Measurements from ENCODE around the gene VGLL4.

The VGLL4 gene

DNA sequence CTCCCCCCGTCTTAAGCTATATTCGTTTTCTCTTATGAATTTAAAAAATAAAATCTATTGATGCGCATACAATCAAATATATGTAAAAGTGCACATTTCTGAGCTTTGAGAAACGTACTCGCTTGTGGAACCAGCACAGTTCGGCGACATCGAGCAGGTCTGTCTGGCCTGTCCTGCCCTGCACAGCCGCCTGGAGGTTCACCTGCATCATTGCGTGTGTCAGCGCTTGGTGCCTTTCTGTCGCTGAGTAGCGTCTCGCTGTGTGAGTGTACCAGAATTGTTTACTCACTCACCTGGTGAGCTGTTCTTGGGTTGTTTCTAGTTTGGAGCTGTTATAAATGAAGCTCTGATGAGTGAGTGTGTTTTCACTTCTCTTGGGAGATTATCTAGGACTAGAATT, 104.0 kb downstream of the VGLL4 start:
- TF ChIP-seq, protein P1, sequence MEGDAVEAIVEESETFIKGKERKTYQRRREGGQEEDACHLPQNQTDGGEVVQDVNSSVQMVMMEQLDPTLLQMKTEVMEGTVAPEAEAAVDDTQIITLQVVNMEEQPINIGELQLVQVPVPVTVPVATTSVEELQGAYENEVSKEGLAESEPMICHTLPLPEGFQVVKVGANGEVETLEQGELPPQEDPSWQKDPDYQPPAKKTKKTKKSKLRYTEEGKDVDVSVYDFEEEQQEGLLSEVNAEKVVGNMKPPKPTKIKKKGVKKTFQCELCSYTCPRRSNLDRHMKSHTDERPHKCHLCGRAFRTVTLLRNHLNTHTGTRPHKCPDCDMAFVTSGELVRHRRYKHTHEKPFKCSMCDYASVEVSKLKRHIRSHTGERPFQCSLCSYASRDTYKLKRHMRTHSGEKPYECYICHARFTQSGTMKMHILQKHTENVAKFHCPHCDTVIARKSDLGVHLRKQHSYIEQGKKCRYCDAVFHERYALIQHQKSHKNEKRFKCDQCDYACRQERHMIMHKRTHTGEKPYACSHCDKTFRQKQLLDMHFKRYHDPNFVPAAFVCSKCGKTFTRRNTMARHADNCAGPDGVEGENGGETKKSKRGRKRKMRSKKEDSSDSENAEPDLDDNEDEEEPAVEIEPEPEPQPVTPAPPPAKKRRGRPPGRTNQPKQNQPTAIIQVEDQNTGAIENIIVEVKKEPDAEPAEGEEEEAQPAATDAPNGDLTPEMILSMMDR (IDR thresholded peaks at IDR 0.05; ENCODE audit: low read depth, low read length), result no peak
- H3K4me3 ChIP-seq (ENCODE audit: low read depth, low read length), result no peak overlapping the region

DNA sequence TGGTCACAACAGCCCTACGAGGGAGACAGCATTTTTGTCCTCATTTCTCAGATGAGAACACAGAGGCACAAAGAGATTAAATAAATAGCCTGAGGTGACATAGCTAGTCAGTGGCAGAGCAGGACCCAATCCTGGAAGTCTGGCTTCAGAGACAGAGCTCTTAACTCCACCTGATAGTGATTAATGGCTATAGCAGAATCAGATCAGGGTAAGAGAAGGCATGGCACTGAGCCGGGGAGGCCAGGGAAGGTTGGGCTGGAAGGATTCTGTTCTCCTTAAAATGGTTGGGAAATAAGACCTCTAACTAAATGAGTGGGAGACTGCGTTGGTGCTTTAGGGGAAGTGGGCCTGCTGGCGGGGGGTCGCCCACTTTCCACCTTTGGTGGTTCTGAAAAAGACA, 104.5 kb downstream of the VGLL4 start:
- no peak overlapping the region for H3K4me3 ChIP-seq (ENCODE audit: low read depth, low read length)
- TF ChIP-seq, protein P1 (IDR thresholded peaks at IDR 0.05; ENCODE audit: low read depth, low read length), result no peak

DNA sequence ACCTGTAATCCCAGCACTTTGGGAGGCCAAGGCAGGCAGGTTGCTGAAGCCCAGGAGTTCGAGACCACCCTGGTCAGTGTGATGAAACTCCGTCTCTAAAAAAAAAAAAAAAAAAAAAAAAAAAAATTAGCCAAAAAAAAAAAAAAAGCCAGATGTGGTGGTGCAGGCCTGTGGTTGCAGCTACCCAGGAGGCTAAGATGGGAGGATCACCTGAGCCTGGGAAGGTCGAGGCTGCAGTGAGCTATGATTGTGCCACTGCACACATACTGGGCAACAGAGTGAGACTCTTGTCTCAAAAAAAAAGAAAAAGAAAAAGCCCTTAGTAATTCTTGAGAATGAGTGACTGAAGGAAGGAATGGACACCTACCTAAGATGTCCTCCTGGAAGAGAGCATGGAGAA, 105.1 kb downstream of the VGLL4 start:
- no peak overlapping the region for H3K4me3 ChIP-seq (ENCODE audit: low read depth, low read length)
- TF ChIP-seq, protein P1 (IDR thresholded peaks at IDR 0.05; ENCODE audit: low read depth, low read length), result no peak

DNA sequence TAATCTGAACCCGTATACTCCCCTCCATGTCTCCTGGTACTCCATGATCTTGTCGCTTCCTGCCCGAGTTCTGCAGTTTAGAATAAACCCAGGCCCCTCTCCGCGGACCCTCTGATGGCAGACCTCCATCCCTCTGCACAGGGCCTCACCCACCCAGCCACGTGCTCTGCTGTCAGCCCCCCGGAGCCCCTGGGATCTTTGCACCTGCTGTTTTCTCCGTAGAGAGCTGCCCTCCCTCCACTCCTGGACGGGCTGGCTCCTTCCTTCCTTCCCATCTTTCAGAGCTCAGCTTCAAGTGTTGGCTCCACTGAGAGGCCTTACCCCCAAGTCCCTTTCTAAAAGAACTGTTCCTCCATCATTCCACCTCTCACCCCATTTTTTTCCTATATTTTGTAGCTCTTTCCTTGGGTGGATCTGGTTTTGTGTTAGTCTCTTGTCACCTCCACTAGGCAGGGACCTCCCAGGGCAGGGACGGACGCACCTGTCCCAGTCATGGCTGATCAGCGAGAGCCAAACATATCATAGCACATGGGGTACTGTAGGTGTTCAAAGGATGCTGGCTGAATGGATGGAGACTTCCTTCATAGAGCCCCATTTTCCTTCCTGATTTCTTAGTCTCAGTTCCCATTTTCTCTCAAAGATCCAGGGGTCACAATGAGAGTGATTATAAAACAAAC, 106.6 kb downstream of the VGLL4 start:
- H3K4me3 ChIP-seq (ENCODE audit: low read depth, low read length), result no peak overlapping the region
- TF ChIP-seq, protein P1 (IDR thresholded peaks at IDR 0.05; ENCODE audit: low read depth, low read length), result no peak

DNA sequence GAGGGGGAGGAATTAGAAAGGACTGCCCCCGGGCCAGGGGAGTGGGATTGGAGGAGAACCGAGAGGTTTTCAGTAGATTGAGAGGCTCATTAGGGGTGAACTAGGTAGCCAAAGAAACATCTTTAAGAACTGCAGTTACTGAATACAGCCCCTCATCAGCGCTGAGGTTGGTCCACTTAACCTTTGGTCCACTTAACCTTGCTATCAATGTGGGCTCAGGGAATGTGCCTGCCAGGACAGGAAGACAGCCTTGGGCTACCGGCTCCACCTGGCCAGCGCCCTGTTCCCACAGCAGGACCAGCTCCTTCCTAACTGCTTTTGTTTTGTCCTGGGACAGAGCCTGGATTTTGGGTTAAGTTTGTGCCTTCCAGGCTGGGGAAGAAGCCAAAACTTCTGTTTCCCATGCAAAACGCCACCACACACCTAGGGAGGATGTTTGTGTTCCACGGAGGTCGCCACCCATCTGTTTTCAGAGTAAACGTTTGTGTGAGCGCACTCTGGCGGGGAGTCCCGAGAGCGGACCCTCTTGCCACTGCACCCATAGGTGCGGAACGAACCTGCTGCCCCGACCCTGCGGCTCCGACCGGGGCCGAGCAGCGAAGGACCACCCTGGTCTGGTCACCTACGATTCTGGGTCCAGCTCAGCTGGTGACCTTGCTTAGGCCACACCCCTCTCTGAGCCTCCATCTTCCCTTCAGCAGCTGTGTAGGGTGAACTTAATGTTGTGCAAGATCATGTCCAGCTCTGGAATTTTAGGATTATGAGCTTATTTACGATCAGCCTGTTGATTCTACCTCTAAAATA, 107.4 kb downstream of the VGLL4 start:
- TF ChIP-seq, protein P1 (IDR thresholded peaks at IDR 0.05; ENCODE audit: low read depth, low read length), result no peak

DNA sequence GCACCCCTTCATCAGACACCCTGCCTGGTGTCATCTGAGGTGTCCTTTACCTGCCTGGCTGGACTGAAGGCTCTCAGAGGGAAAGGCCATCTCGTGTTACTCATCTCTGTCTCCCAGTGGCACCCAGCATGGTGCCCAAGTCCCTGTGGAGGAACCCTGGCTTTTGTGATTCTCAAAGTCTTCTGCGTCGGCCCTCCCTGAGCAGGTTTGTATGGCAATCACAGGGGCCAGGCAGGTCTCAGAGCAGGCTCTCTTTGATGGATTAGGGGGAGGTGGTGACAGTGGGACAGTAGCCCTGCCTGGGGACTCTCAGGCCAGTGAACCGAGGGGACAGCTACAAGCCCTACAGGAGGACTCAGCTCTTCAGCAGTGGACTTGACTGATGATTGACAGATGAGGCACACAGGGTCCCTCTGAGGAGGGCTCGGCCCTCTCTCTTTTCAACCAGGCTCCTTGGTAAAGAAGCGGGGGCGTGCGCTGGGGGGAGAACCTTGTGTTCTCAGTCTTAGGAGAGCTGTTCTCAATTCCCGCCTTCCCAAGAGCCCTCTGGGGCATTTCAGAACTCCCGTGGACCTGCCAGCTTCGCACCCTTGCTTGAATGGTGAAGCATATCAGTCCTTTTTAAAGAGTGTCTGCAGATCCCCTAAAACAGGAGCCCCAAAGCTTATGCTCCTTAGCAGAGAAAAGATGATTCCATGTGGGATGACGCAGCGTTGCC, 108.3 kb downstream of the VGLL4 start:
- H3K4me3 ChIP-seq (ENCODE audit: low read depth, low read length), result no peak overlapping the region
- TF ChIP-seq, protein P1 (IDR thresholded peaks at IDR 0.05; ENCODE audit: low read depth, low read length), result no peak

More for the DNA sequence above, 107.4 kb downstream of the VGLL4 start:
- no peak overlapping the region for H3K4me3 ChIP-seq (ENCODE audit: low read depth, low read length)

DNA sequence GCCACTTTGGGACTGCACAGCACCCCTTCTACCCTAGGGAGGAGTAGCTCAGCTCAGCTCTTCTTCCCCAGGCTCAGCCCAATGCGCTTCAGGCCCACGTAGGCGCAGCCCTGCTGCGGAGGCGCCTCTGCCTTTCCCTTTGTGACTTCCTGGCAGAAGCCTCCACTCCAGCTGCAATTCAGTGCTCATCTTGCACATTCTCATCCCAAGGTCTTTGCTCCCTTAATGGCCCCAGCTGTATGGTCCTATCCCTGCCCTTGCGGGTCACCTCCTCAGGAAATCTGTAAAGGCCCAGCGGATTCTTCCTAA, 109.0 kb downstream of the VGLL4 start:
- H3K4me3 ChIP-seq (ENCODE audit: low read depth, low read length), result no peak overlapping the region
- TF ChIP-seq, protein P1 (IDR thresholded peaks at IDR 0.05; ENCODE audit: low read depth, low read length), result no peak
